T-helper 22 cell (primary cell): ENCODE measurements around the gene CHTF8.

Experiments
- DNase-seq: peaks from one replicate; pipeline ENCODE4 v3.0.0-alpha.2; 2020; ENCODE audit warnings: low read depth

The CHTF8 gene

DNA sequence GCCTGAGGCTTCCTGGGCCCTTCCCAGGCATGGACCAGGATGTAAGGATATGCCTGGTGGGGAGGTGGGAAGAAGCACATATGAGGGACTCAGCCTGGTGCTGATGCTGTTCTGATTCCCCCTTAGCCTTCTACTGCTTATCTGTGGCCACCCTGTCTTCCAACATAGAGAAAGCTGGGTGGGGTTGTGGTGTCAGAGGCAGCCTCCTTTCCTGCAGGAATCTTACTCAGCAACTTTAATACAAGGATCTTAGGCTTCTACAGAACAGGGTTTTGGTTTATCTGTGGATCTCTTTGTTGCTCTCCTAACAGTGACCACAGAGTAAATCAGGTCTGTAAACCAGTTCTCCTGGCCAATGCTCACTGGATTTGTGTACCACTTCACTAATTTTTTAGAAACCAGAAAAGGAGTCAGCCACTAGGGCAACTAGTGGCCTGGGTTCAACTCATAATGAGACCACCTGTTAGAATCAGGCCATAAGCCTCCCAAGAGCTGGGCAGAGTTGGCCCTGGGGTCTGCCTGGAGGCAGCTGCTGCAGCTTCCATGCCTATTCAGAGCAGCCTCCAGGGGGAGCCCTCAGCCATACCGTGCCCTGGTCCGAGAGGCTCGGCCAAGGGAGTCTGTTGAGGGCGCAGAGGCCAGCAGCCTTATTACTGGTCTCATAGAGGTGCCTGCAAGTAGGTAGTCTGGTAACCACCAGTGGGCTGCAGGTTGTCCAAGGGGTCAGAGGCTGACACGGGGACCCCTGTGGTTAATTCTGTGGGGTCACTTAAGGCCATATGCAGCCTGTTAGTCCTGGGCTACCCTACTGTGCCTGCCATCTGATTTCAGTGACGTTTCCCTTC, 19.9 kb downstream of the CHTF8 start:
- DNase-seq: no peak

DNA sequence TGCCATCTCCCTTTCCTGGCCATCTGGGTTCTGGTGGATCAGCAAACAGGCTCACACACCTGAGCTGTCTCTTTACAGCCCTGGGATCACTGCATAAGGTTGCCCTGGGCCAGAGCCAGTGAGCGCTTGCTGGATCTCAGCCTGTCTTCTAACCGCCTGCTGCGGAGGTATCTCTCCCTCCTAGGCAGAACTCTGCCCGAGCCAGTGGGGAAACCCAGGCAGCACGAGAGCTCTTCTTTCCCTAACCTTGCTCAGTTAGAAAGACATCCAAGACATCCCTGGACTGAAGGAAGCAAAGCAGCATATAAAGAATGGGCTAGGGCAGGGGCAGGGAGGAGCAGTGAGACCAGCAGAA, 20.5 kb downstream of the CHTF8 start:
- no peak for DNase-seq

GRCh38 chr16:69111216-69111875, 21.0 kb downstream of the CHTF8 start:
- DNase-seq: no peak

- DNase-seq: no peak
These were observed 22.0 kb downstream of the CHTF8 start for GRCh38 chr16:69110406-69110805.

- DNase-seq: no peak
These were observed 22.7 kb downstream of the CHTF8 start for GRCh38 chr16:69109486-69110270.

GRCh38 chr16:69108905-69109252, 23.5 kb downstream of the CHTF8 start:
- no peak for DNase-seq

DNA sequence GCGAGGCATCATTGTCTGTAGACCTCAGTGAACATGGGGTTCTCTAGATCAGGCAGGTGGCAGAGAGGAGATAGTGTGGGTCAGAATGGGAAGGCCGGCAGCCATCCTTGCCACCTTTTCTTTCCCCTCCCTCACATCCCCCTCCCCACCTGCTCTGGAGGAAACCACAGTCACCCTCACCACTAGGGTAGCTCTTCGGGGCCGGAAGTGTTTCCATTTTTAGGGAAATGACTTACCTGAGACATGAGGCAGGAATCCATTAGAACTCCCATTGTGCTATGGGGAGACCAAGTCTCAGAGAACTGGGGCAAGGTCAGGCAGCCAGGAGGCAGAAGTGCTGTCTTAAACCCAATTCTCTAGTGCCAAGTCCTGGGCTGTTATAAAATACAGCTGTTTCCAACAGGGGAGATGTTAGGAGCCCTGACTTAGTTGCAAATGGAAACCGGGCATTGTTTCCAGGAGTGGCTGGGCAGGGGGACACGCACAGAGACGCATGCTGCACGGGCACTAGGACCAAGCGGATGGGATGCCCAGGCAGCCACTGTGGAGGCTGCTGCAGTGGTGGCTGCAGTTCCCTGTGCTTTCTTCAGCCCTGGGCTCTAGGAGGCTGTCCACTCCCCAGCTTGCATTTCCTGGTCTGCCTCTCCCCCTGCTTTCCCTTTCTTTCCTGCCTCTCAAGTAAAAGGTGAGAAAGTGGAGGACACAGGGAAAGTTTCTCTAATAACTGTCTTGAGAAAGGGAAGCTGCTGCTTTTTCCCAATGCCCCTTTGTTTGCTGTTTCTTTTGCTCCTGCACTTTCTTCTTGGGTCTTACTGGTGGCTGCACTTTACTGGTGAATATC, 24.1 kb downstream of the CHTF8 start:
- DNase-seq: no peak

GRCh38 chr16:69107316-69107962, 24.9 kb downstream of the CHTF8 start:
- DNase-seq: no peak

- no peak for DNase-seq
These were observed 25.7 kb downstream of the CHTF8 start for GRCh38 chr16:69106491-69107315.

DNA sequence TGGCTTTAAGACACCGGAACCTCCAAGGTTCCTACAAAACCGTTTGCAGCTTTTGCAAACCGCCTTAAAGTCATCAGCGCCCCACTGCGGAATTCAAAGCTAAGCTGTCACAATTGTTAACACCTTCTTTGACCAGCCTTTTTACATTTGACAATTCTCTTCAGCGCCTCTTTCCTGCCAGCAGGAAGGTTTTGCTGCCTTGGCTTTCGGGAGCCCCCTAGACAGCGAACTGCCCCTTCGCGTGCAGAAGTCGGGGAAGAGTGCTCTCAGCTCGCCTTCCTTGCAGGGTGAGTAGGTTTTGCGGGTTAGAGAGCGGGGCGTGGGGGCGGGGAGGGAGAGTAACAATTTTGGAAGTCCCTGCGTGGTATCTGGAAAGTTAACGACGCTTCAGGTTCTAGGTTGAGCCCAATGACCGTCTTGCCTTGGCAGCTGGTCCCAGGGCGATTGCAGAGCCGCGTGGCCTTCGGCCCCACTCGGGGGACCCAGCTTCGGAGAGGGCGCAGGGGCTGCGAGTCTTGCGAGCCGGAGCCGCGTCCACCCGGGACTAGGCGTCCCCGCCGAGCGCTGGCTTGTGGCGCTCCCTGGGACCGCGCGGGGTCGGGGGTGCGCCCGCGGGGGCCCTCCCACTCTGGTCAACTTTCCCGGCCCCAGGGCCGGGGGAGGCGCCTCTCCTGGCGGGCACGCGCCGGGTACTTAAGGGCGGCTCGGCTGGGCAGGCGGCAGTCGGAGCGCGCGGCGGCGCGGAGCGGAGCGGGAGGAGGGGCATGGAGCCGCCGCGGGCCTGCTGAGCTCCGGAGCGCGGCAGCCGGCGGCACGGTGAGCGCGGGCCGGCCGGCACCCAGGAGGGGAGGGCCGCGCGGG, 26.7 kb downstream of the CHTF8 start, which contains the start of gene HAS3:
Gene HAS3, plus strand, starts transcription at position 153 of the 861 bp plus-strand sequence. CDS start 3,743 bp downstream, outside the sequence.
- no peak for DNase-seq

- DNase-seq: no peak
These were observed 32.2 kb downstream of the CHTF8 start for GRCh38 chr16:69100071-69100691.

DNA sequence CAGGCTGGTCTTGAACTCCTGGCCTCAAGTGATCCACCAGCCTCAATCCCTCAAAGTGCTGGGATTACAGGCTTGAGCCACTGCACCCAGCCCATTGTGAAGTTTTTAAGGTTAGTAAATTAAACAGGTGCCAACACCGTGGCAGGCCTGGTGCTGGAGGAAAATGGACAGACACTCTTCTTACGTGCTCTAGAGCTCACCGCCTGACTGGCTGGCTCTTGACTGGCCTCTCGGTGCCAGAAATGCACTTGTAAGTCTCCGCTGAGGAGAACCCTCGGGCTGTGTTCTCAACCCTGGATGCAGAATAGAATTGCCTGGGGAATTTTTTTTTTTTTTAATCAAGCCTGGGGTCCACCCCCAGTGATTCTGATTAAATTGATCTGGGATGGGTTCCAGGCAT, 37.2 kb downstream of the CHTF8 start:
- no peak for DNase-seq

- DNase-seq: no peak
These were observed 37.9 kb downstream of the CHTF8 start for GRCh38 chr16:69094501-69094900.

- DNase-seq: no peak
These were observed 38.4 kb downstream of the CHTF8 start for GRCh38 chr16:69093974-69094373.

DNA sequence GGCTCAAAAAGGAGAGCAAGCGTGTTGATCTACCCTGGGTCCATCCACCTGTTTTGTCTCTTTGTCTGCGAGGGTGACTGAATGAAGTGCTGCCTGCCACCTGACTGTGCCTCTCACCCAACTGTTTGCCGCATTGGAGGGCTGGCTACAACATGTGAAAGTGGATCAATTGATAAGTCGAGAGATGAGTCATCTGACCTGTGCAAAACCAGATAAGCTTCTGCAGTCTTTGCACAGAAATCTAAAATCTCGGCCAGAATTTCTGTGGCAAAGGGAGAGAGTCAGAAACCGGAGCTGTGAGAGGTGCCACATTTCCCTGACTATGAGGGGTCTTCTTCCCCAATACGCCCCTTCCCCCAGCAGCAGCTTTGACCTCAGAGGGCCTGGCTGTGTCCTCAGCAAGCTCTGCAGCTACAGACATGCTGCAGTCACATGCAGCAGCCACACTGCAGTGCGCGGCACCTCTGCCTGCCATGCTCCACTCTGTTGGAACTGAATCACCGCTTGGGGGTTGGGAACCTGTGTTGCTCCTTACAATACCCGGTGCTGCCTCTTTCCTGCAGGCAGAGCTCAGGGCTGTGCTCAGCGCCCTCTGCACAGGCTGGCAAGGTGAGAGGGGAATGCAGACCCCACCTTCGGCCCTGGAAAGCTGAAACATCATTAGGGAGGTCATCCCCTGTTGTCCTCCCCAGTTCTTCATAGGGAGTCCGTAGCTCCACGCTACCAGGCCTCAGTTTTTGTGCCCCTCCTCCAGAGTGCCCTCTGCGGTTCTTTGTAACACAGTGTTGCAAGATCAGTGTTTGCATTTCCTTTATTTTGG, 43.1 kb downstream of the CHTF8 start:
- no peak for DNase-seq

DNA sequence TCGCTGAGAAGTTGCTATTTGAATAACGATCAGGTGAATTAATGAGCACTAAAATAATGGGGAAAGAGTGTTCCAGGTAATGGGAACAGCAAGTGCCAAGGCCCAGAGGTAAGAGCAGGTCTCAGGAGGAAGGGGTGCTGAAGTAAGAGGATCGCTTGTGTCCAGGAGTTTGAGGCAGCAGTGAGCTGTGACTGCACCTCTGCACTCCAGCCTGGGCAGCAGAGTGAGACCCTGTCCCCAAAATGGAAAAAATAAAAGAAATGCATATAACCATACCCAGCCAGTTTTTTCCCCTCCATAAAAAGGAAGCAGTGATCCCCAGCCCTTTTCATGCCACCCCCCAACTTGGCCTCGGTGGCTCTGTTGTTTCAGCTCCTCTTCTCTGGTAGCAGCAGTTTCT, 43.7 kb downstream of the CHTF8 start:
- DNase-seq: no peak

- DNase-seq: no peak
These were observed 45.2 kb downstream of the CHTF8 start for GRCh38 chr16:69087161-69087581.

- DNase-seq: no peak
These were observed 47.2 kb downstream of the CHTF8 start for GRCh38 chr16:69085032-69085695.
